ENCODE results near the gene SMG7.

The SMG7 gene

DNA sequence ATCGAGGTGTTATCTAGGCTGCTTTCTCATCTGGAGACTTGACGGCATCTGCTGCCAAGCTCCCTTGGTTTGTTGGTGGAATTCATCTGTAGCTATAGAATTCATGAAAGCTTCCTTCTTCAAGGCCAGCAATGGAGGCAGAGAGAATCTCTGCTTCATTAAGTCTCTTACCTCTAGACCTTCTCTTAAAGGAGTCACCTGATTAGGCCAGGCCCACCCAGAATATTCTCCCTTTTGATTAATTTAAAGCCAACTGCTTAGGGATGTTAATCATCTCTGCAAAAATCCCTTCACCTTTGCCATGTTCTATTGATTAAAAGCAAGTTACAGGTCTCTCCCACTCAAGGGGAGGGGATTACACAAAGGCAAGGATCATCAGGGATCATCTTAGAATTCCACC is 123.2 kb downstream of the SMG7 start:
- no peak for DNase-seq

- no peak for DNase-seq
These were observed 124.2 kb downstream of the SMG7 start for GRCh38 chr1:183596500-183596899.

- no peak for DNase-seq
These were observed 125.5 kb downstream of the SMG7 start for GRCh38 chr1:183597656-183598347.

- no peak for DNase-seq
These were observed 126.1 kb downstream of the SMG7 start for GRCh38 chr1:183598386-183598785.

DNA sequence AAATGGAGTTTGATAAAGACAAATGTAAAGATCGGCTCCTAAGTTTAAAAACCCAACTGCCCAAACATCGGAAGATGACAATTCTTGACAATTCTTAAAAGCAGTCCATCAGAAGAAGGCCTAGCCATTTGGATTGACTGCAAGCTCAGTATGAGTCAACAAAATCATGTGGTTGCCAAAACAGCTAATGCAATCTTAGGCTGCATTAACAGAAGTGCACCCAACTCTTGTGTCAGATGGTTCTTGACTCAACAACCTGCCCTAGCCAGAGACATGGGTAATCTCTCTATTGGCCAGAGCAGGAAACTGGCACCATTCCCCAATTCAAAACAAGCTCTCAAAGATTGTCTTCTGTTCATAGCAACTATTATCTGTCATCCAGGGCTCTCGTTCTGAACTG is 127.8 kb downstream of the SMG7 start:
- no peak for DNase-seq

DNA sequence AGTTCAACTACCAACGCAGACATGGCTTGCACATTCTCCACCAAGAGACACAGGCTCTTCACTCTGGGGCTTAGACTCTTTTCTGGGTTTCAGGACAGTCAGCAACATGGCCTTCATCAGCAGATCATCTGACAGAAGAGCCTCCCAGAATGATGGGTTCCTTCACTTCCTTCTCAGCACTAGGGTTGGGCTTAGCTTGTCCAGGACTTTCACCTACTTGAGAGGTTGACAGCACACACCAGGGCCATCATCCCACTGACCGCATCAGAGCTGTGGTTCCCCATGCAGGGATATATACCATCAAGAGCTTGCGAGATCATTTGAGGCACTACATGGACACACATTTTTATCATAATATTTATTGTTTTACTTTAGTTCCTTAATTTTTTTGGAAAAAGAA is 128.3 kb downstream of the SMG7 start:
- no peak for DNase-seq

- DNase-seq, result no peak
These were observed 130.2 kb downstream of the SMG7 start for GRCh38 chr1:183602510-183602909.

All from CD4-positive, alpha-beta T cell treated with Interleukin-10 for 1 hour (primary cell).